ENCODE measurements around the gene WDSUB1.

DNA sequence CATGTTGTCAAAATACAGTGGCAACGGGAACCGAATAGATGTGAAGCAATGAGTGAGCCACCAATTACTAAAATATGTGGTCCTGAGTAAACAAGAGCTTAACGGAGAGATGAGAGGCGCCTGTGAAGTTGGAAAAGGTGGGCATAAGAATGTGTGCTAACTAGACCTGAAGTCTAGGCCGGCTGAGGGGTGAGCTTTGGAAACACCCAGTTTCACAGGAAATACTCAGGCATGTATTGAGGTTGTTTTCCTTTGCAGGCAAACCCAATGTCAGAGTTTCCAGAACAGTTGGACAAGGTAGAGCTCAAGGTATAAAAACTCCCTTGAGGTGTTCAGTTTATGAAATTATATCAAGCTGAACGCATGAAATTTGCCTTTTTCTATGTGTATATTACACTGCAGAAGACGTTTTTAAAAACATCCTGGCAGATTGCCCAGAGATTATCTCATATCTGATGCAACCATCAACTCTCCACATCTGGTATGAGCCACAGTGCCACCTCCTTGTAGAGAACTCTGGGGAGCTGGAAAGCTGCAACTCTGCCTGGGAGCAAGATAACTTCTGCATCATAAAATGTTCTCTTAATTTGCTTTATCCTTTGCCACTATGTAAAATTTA is 3.9 kb upstream of the WDSUB1 start:
- TF ChIP-seq, protein P1, sequence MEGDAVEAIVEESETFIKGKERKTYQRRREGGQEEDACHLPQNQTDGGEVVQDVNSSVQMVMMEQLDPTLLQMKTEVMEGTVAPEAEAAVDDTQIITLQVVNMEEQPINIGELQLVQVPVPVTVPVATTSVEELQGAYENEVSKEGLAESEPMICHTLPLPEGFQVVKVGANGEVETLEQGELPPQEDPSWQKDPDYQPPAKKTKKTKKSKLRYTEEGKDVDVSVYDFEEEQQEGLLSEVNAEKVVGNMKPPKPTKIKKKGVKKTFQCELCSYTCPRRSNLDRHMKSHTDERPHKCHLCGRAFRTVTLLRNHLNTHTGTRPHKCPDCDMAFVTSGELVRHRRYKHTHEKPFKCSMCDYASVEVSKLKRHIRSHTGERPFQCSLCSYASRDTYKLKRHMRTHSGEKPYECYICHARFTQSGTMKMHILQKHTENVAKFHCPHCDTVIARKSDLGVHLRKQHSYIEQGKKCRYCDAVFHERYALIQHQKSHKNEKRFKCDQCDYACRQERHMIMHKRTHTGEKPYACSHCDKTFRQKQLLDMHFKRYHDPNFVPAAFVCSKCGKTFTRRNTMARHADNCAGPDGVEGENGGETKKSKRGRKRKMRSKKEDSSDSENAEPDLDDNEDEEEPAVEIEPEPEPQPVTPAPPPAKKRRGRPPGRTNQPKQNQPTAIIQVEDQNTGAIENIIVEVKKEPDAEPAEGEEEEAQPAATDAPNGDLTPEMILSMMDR (IDR thresholded peaks at IDR 0.05; ENCODE audit: extremely low read depth in 1 of 2, insufficient read depth in 1 of 2, low read depth in 1 of 2, low read length in 2 of 2), result no peak
- TF ChIP-seq GATA2 (IDR thresholded peaks at IDR 0.05; ENCODE audit: insufficient read depth, insufficient read length, low read depth, low read length) (peak; percentile 31), POLR2A (IDR thresholded peaks at IDR 0.05; ENCODE audit: low read depth, low read length) (no peak)
